Karpas-422 (cell line): ENCODE measurements around the gene MRPS11. TPM values are rescaled to one million over a fixed set of nuclear protein-coding genes. Genes with fewer than 3 reads are reported as not detected.

Experiments
- DNase-seq: peaks from one replicate; pipeline ENCODE4 v3.0.0-alpha.2; 2015
- H2AFZ ChIP-seq: fragments of 200-600 bp; sonication (generic); 2 replicates; pipeline ENCODE4 v1.6.1; 2014; ENCODE audit warnings: antibody characterized with exemption, low read length, mixed read lengths
- H3K27ac ChIP-seq: fragments of 200-600 bp; sonication (generic); 2 replicates; pipeline ENCODE4 v1.5.1; 2014; ENCODE audit warnings: mild to moderate bottlenecking, low read length, moderate library complexity
- H3K27me3 ChIP-seq: fragments of 200-600 bp; sonication (generic); 2 replicates; pipeline ENCODE4 v1.6.1; 2014; ENCODE audit warnings: low read length, mixed read lengths
- H3K36me3 ChIP-seq: fragments of 200-600 bp; sonication (generic); 2 replicates; pipeline ENCODE4 v1.6.1; 2014; ENCODE audit warnings: low read length, mixed read lengths; ENCODE audit not compliant: insufficient read depth
- H3K4me1 ChIP-seq: fragments of 200-600 bp; sonication (generic); 2 replicates; pipeline ENCODE4 v1.6.1; 2014; ENCODE audit warnings: mild to moderate bottlenecking, low read length, mixed read lengths
- H3K4me2 ChIP-seq: fragments of 200-600 bp; sonication (generic); 2 replicates; pipeline ENCODE4 v1.6.1; 2014; ENCODE audit warnings: low read length, low read depth, mild to moderate bottlenecking; ENCODE audit not compliant: poor library complexity, severe bottlenecking
- H3K4me3 ChIP-seq: fragments of 200-600 bp; sonication (generic); 2 replicates; pipeline ENCODE4 v1.5.1; 2014; ENCODE audit warnings: mild to moderate bottlenecking, antibody characterized with exemption, low read length, mixed read lengths
- H3K79me2 ChIP-seq: fragments of 200-600 bp; sonication (generic); 2 replicates; pipeline ENCODE4 v1.6.1; 2014; ENCODE audit warnings: mild to moderate bottlenecking, low read length, mixed read lengths
- H3K9ac ChIP-seq: fragments of 200-600 bp; sonication (generic); 2 replicates; pipeline ENCODE4 v1.6.0; 2014; ENCODE audit warnings: low read length
- H3K9me2 ChIP-seq: fragments of 200-600 bp; sonication (generic), shearing (Covaris generic); replicated peaks from 2 replicates; pipeline ENCODE4 v1.6.0; 2014; ENCODE audit warnings: mild to moderate bottlenecking, low read length, moderate library complexity; ENCODE audit not compliant: insufficient read depth
- H3K9me3 ChIP-seq: fragments of 300-700, 200-600 bp; sonication (generic); 2 replicates; pipeline ENCODE4 v1.6.1; 2014; ENCODE audit warnings: low read length, mixed read lengths
- H4K20me1 ChIP-seq: fragments of 200-600 bp; sonication (generic); 2 replicates; pipeline ENCODE4 v1.6.1; 2014; ENCODE audit warnings: mild to moderate bottlenecking, antibody characterized with exemption, low read length, low read depth; ENCODE audit not compliant: insufficient read depth
- total RNA-seq: library from RNA; depleted of rRNA; stranded (reverse); fragments of >200 nt; shearing (Covaris generic); gene quantifications from 2 replicates; pipeline ENCODE4 v1.2.3, GENCODE V29; 2014; ENCODE audit warnings: low replicate concordance

Gene MRPS11
- total RNA-seq, 1 experiment from 2014 or later: 48.8 TPM

DNA sequence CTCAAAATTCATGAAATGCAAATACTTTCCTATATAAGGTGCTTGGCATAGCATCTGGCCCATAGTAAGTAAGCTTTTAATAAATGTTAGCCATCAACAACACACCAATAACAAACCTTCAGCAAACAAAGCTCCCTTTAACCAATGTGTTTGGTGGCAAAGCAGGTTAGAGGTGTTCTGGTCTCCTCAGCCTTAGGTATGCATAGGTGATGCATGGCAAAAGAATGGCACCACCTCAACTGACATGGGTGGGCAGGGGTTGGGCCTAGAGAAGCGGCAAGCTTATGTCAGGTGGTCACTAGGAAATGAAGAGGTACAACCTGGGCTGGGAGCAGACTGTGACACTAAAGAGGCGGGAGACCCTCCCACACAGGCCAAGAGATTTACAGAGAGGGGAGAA, 38.2 kb downstream of the MRPS11 start:
- Histone ChIP-seq H3K9me2 (no peaks in the 10 kb centered on the region), H2AFZ (no peak overlapping the region), H4K20me1 (no peaks in the 10 kb centered on the region), H3K4me3 (no peak overlapping the region), H3K9me3 (no peaks in the 10 kb centered on the region), H3K79me2 (no peaks in the 10 kb centered on the region), H3K27ac (no peak overlapping the region), H3K4me1 (peaks cover 2% of the 10 kb centered on the region; the same call in 1 of the 2 replicates), H3K27me3 (no peaks in the 10 kb centered on the region), H3K36me3 (no peaks in the 10 kb centered on the region), H3K4me2 (no peak overlapping the region), H3K9ac (no peak overlapping the region)
- DNase-seq: no peak

GRCh38 chr15:88506628-88507027, 39.1 kb downstream of the MRPS11 start:
- Histone ChIP-seq H3K36me3 (no peaks in the 10 kb centered on the region), H3K9me3 (no peaks in the 10 kb centered on the region), H3K27me3 (no peaks in the 10 kb centered on the region), H3K9me2 (no peaks in the 10 kb centered on the region), H3K9ac (no peak overlapping the region), H3K4me1 (peaks cover 2% of the 10 kb centered on the region; the same call in 1 of the 2 replicates), H3K4me3 (no peak overlapping the region), H3K79me2 (no peaks in the 10 kb centered on the region), H2AFZ (no peak overlapping the region), H3K4me2 (no peak overlapping the region), H4K20me1 (no peaks in the 10 kb centered on the region), H3K27ac (no peak overlapping the region)
- no peak for DNase-seq

DNA sequence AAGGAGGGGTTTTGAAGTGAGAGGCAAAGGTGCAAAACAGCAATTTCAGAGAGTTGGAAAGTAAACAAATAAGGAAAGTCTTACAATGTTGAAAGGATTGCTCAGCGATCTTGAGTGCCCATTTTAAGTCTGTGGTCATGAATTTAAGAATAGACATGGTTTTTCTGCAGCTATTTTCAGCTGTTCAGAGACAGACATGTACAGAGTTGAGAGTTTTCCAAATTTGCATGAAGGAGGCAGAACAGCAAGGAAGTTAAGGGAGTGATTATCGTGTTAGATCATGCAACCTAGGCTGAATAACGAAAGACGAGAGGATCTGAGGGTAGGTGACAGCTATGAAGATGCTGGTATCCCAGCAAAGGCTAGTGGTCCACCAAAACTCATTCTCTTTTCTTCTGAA, 41.8 kb downstream of the MRPS11 start:
- no peak overlapping the region for H3K4me2 ChIP-seq

DNA sequence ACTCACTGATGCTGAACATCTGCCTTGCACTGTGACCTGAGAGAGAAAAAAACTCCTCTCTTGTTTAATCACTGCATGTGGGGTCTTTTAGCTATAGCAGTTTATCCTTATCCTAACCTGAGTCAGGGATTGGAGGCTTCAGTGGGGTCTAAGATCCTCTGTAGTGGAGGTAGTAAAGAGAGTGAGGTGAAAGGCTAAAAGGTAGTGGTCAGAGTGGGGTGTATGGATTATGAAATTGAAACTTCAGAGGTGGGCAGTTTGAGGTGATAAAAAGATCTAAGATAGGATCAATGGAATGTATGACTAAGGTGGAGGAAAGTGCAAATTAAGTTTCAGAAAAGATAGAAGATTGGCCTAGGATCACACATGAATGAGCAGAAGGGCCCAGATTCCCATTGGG, 42.5 kb downstream of the MRPS11 start:
- Histone ChIP-seq H4K20me1 (no peaks in the 10 kb centered on the region), H3K4me1 (peaks cover 9% of the 10 kb centered on the region), H3K27me3 (no peaks in the 10 kb centered on the region), H3K9me2 (no peaks in the 10 kb centered on the region), H3K27ac (no peak overlapping the region), H3K4me2 (no peak overlapping the region), H3K4me3 (no peak overlapping the region), H2AFZ (no peak overlapping the region), H3K36me3 (no peaks in the 10 kb centered on the region), H3K9me3 (no peaks in the 10 kb centered on the region), H3K79me2 (no peaks in the 10 kb centered on the region), H3K9ac (no peak overlapping the region)
- no peak for DNase-seq

More for the DNA sequence above, 41.8 kb downstream of the MRPS11 start:
- no peaks in the 10 kb centered on the region for H3K79me2 ChIP-seq
- H3K9me3 ChIP-seq: no peaks in the 10 kb centered on the region
- H3K27me3 ChIP-seq: no peaks in the 10 kb centered on the region
- H2AFZ ChIP-seq: no peak overlapping the region
- no peaks in the 10 kb centered on the region for H3K9me2 ChIP-seq
- H3K36me3 ChIP-seq: no peaks in the 10 kb centered on the region
- DNase-seq: no peak
- H3K9ac ChIP-seq: no peak overlapping the region
- no peaks in the 10 kb centered on the region for H4K20me1 ChIP-seq
- peaks cover 7% of the 10 kb centered on the region for H3K4me1 ChIP-seq
- no peak overlapping the region for H3K4me3 ChIP-seq
- no peak overlapping the region for H3K27ac ChIP-seq

DNA sequence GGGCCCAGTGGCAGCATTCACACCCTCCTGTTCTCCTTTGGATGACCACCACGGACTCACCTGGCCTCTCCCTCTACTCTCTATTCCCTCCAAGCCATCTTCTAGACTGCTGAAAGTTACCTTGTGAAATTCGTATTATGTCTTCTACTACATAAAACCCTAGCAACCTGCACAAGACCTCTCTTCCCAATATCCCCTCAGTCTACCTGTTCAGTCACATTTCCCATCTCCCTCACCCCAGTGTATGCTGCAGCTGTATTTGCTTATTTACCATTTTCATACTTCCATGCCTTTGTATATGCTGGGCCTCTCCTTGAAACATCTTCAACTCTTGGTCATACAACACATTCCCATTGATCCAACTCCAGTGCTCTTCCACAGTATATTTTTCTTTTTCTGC, 43.7 kb downstream of the MRPS11 start:
- H3K4me2 ChIP-seq: no peak overlapping the region
- no peak for DNase-seq
- no peaks in the 10 kb centered on the region for H3K9me2 ChIP-seq
- H3K4me1 ChIP-seq: peaks cover 9% of the 10 kb centered on the region
- no peaks in the 10 kb centered on the region for H3K27me3 ChIP-seq
- H3K79me2 ChIP-seq: no peaks in the 10 kb centered on the region
- H3K36me3 ChIP-seq: no peaks in the 10 kb centered on the region
- no peak overlapping the region for H3K9ac ChIP-seq
- no peak overlapping the region for H3K4me3 ChIP-seq
- no peaks in the 10 kb centered on the region for H3K9me3 ChIP-seq
- H4K20me1 ChIP-seq: no peaks in the 10 kb centered on the region
- H3K27ac ChIP-seq: no peak overlapping the region
- no peak overlapping the region for H2AFZ ChIP-seq

GRCh38 chr15:88512078-88512477, 44.6 kb downstream of the MRPS11 start:
- Histone ChIP-seq H3K4me3 (no peak overlapping the region), H3K9me2 (no peaks in the 10 kb centered on the region), H3K36me3 (no peaks in the 10 kb centered on the region), H2AFZ (no peak overlapping the region), H3K9ac (no peak overlapping the region), H3K79me2 (no peaks in the 10 kb centered on the region), H4K20me1 (no peaks in the 10 kb centered on the region), H3K9me3 (no peaks in the 10 kb centered on the region), H3K27me3 (no peaks in the 10 kb centered on the region), H3K27ac (no peak overlapping the region), H3K4me1 (peaks cover 9% of the 10 kb centered on the region), H3K4me2 (no peak overlapping the region)
- no peak for DNase-seq

- Histone ChIP-seq H3K27me3 (no peaks in the 10 kb centered on the region), H3K27ac (no peak overlapping the region), H3K4me3 (no peak overlapping the region), H4K20me1 (no peaks in the 10 kb centered on the region), H3K9me2 (no peaks in the 10 kb centered on the region), H3K9ac (no peak overlapping the region), H2AFZ (no peak overlapping the region), H3K4me1 (peaks cover 9% of the 10 kb centered on the region), H3K79me2 (no peaks in the 10 kb centered on the region), H3K36me3 (no peaks in the 10 kb centered on the region), H3K9me3 (no peaks in the 10 kb centered on the region), H3K4me2 (no peak overlapping the region)
- no peak for DNase-seq
Observed at GRCh38 chr15:88512601-88513000, 45.1 kb downstream of the MRPS11 start.

- no peak overlapping the region for H3K9ac ChIP-seq
- peaks cover 9% of the 10 kb centered on the region for H3K4me1 ChIP-seq
- no peak overlapping the region for H3K4me2 ChIP-seq
- H2AFZ ChIP-seq: no peak overlapping the region
- H3K27ac ChIP-seq: no peak overlapping the region
- H3K79me2 ChIP-seq: no peaks in the 10 kb centered on the region
- DNase-seq: no peak
- H3K9me3 ChIP-seq: no peaks in the 10 kb centered on the region
- no peak overlapping the region for H3K4me3 ChIP-seq
- H3K9me2 ChIP-seq: no peaks in the 10 kb centered on the region
- no peaks in the 10 kb centered on the region for H3K36me3 ChIP-seq
- H3K27me3 ChIP-seq: no peaks in the 10 kb centered on the region
- no peaks in the 10 kb centered on the region for H4K20me1 ChIP-seq
Observed at GRCh38 chr15:88513195-88513594, 45.7 kb downstream of the MRPS11 start.

- Histone ChIP-seq H3K79me2 (no peaks in the 10 kb centered on the region), H3K36me3 (no peaks in the 10 kb centered on the region), H3K4me2 (no peak overlapping the region), H2AFZ (no peak overlapping the region), H4K20me1 (no peaks in the 10 kb centered on the region), H3K9me3 (no peaks in the 10 kb centered on the region), H3K27me3 (no peaks in the 10 kb centered on the region), H3K4me3 (no peak overlapping the region), H3K9me2 (no peaks in the 10 kb centered on the region), H3K4me1 (peaks cover 6% of the 10 kb centered on the region), H3K9ac (no peak overlapping the region), H3K27ac (no peak overlapping the region)
- DNase-seq: no peak
Observed at GRCh38 chr15:88518903-88519302, 51.4 kb downstream of the MRPS11 start.
